Measurements from ENCODE around the gene MDGA2.

DNA sequence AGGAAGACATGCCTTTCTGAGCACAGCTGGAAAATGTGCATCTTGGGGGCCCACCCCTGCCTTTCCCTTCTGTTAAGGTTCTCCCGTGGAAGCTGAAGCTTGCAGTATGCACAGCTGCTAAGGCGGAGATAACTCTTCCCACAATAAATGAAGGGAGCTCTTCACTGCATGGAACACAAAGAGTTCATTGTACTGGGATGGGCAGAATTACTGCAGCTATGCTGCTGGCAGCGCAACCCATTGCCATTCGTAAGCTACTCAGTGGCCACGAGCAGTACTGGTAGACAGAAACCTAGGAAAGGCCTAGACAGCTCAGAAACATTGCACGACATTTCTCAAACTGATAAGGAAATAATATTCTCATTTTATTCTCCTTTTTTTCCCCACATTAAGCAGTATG, 310.2 kb downstream of the MDGA2 start:
- TF ChIP-seq EZH2phosphoT487 (conservative IDR thresholded peaks at IDR 0.05; ENCODE audit: low read length) = no peak
- TF ChIP-seq, protein P1, sequence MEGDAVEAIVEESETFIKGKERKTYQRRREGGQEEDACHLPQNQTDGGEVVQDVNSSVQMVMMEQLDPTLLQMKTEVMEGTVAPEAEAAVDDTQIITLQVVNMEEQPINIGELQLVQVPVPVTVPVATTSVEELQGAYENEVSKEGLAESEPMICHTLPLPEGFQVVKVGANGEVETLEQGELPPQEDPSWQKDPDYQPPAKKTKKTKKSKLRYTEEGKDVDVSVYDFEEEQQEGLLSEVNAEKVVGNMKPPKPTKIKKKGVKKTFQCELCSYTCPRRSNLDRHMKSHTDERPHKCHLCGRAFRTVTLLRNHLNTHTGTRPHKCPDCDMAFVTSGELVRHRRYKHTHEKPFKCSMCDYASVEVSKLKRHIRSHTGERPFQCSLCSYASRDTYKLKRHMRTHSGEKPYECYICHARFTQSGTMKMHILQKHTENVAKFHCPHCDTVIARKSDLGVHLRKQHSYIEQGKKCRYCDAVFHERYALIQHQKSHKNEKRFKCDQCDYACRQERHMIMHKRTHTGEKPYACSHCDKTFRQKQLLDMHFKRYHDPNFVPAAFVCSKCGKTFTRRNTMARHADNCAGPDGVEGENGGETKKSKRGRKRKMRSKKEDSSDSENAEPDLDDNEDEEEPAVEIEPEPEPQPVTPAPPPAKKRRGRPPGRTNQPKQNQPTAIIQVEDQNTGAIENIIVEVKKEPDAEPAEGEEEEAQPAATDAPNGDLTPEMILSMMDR (IDR thresholded peaks at IDR 0.05; ENCODE audit: insufficient read depth, low read length, poor library complexity, severe bottlenecking) = no peak

All from SU-DHL-6 (cell line).